ENCODE measurements around the gene RPP40.

DNA sequence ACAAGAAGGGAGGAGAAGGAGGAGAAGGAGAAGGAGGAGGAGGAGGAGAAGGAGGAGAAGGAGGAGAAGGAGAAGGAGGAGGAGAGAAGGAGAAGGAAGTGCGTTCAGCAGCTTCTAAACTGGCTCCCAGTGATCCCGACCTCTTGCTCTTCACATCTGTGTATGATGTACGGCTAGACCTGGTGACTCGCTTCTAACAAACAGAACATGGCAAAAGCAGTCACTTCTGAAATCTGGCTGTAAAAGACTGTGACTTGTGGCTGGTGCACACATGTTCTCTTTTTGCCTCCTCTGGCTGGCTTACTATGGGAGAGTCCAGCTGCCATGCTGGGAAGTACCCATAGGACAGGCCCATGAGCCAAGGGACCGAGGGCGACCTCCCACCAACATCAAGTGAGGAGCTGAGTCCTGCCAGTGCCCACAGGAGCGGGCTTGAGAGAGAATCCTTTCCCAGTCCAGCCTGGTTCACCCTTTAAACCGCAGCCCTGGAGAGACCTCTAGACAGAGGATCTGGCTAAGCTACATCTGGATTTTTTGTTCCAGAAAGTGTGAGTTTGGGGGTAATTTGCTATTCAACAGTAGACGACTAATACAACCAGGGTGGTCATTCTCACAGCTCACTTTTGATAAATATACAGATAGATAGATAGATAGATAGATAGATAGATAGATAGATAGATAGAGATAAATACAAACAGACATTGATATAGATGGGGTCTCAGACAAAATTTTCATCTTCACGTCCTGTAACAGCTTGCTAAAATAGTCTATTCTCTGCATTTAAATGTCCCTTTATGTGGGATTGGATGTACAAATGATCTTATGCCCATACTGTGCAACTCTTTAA lies 42.3 kb downstream of the RPP40 start:
- TF ChIP-seq CTCF (IDR thresholded peaks at IDR 0.05) = no peak
- TF ChIP-seq SIN3A (IDR thresholded peaks at IDR 0.05; ENCODE audit: borderline replicate concordance, insufficient read depth, low read depth, low read length) = no peak
- no peak for TF ChIP-seq POLR2AphosphoS5 (IDR thresholded peaks at IDR 0.05; ENCODE audit: low read depth, low read length)
- TF ChIP-seq REST (IDR thresholded peaks at IDR 0.05; ENCODE audit: insufficient read depth in 1 of 2, low read depth in 2 of 2, low read length in 1 of 2) = no peak

All from Panc1 (cell line).